ENCODE data around the gene JUP.

GRCh38 chr17:41835214-41835799 lies 48.8 kb upstream of the JUP start:
- TF ChIP-seq CTCF (IDR thresholded peaks at IDR 0.05) = no peak
- no peak for TF ChIP-seq EZH2 (IDR thresholded peaks at IDR 0.05)
